Breast epithelium (tissue), 4 donors: Measurements from ENCODE around the gene NDST4. TPM values are rescaled to one million over a fixed set of nuclear protein-coding genes. Genes with fewer than 3 reads are reported as not detected.

Experiments
- DNase-seq, 2 donors: peaks; one replicate each; pipeline ENCODE4 v3.0.0-alpha.2; 2019; ENCODE audit warnings: low spot score in 2 of 2
- H3K27ac ChIP-seq, 2 donors: fragments of 200-600 bp; sonication (generic) in 1 of 2; one replicate each; pipeline ENCODE4 v1.5.1; 2016 to 2019; ENCODE audit warnings: mild to moderate bottlenecking in 1 of 2
- H3K27me3 ChIP-seq, 2 donors: fragments of 200-600 bp; sonication (generic) in 1 of 2; one replicate each; pipeline versions ENCODE4 v1.5.1 to v1.6.0; 2017 to 2019; ENCODE audit warnings: control low read depth in 1 of 2, mild to moderate bottlenecking in 1 of 2
- H3K36me3 ChIP-seq: fragments of 200-600 bp; one replicate; pipeline ENCODE4 v1.5.1; 2019
- H3K4me1 ChIP-seq, 2 donors: fragments of 200-600 bp; sonication (generic); one replicate each; pipeline ENCODE4 v1.5.1; 2016 to 2019; ENCODE audit warnings: control low read depth in 1 of 2
- H3K4me3 ChIP-seq, 3 donors: fragments of 200-600 bp; sonication (generic); 1 replicate in 2 of 3; 2 replicates in 1 of 3; pipeline ENCODE4 v1.5.1; 2016 to 2019; ENCODE audit warnings: mild to moderate bottlenecking in 3 of 3, moderate library complexity in 2 of 3
- H3K9me3 ChIP-seq, 2 donors: fragments of 200-600 bp; sonication (generic) in 1 of 2; one replicate each; pipeline ENCODE4 v1.5.1; 2016 to 2019; ENCODE audit warnings: control low read depth in 1 of 2
- CTCF ChIP-seq, 3 donors: fragments of 450-650 bp; IDR thresholded peaks; one replicate each; pipeline ENCODE4 v1.5.1; 2016 to 2017; ENCODE audit warnings: antibody characterized with exemption in 3 of 3, mild to moderate bottlenecking in 3 of 3, moderate library complexity in 3 of 3
- POLR2A ChIP-seq: fragments of 450-650 bp; IDR thresholded peaks from one replicate; pipeline ENCODE4 v1.6.1; 2016; ENCODE audit warnings: antibody characterized with exemption, mild to moderate bottlenecking, moderate library complexity
- POLR2AphosphoS5 ChIP-seq, 3 donors: sonication (generic); formaldehyde crosslinking; IDR thresholded peaks; one replicate each; pipeline ENCODE4 v1.6.1; 2017; ENCODE audit warnings: antibody characterized with exemption in 3 of 3
- intact Hi-C: fragments of 100-400 bp; cut with DNase I; formaldehyde crosslinking; loops from one replicate; pipeline ENCODE4 v1.15.1; 2023; ENCODE audit warnings: low total_unique reads
- total RNA-seq, 3 donors: library from RNA; depleted of rRNA; stranded (reverse); fragments of >200 nt; gene quantifications; one replicate each; pipeline ENCODE4 v1.1.0, GENCODE V29; 2016

The NDST4 gene
- total RNA-seq, 3 donors from 2014 or later: not detected

- H3K27ac ChIP-seq: no peak overlapping the region
- no peaks in the 10 kb centered on the region for H3K9me3 ChIP-seq
- H3K4me1 ChIP-seq: no peaks in the 10 kb centered on the region
- DNase-seq: no peak
- TF ChIP-seq POLR2AphosphoS5 (IDR thresholded peaks at IDR 0.05) (no peak), CTCF (IDR thresholded peaks at IDR 0.05) (no peak), POLR2A (no peak)
- no peak overlapping the region for H3K4me3 ChIP-seq
- intact Hi-C loops: no loop called here
- H3K36me3 ChIP-seq: no peaks in the 10 kb centered on the region
- no peaks in the 10 kb centered on the region for H3K27me3 ChIP-seq
These were observed 84.6 kb downstream of the NDST4 start for GRCh38 chr4:115028682-115029410.

- H3K27me3 ChIP-seq: no peaks in the 10 kb centered on the region
- H3K36me3 ChIP-seq: no peaks in the 10 kb centered on the region
- TF ChIP-seq POLR2A (no peak), CTCF (IDR thresholded peaks at IDR 0.05) (no peak), POLR2AphosphoS5 (IDR thresholded peaks at IDR 0.05) (no peak)
- intact Hi-C loops: loop anchor here (5.0 kb wide), 1 partner anchor 273 kb away; no protein-coding TSS in a partner anchor
- no peak for DNase-seq
- H3K9me3 ChIP-seq: no peaks in the 10 kb centered on the region
- no peak overlapping the region for H3K4me3 ChIP-seq
- no peaks in the 10 kb centered on the region for H3K4me1 ChIP-seq
- H3K27ac ChIP-seq: no peak overlapping the region
These were observed 113.5 kb downstream of the NDST4 start for GRCh38 chr4:114999880-115000279.

- H3K36me3 ChIP-seq: no peaks in the 10 kb centered on the region
- intact Hi-C loops: no loop called here
- no peak for TF ChIP-seq POLR2AphosphoS5 (IDR thresholded peaks at IDR 0.05)
These were observed 115.1 kb downstream of the NDST4 start for GRCh38 chr4:114998316-114998715.

GRCh38 chr4:114997576-114998247, 115.7 kb downstream of the NDST4 start:
- H3K4me3 ChIP-seq: no peak overlapping the region
- TF ChIP-seq CTCF (IDR thresholded peaks at IDR 0.05): no peak
- no peak for TF ChIP-seq POLR2AphosphoS5 (IDR thresholded peaks at IDR 0.05)
- TF ChIP-seq POLR2A: no peak
- intact Hi-C loops: no loop called here
- H3K9me3 ChIP-seq: no peaks in the 10 kb centered on the region
- H3K27ac ChIP-seq: no peak overlapping the region
- no peaks in the 10 kb centered on the region for H3K36me3 ChIP-seq
- H3K27me3 ChIP-seq: no peaks in the 10 kb centered on the region
- no peaks in the 10 kb centered on the region for H3K4me1 ChIP-seq
- no peak for DNase-seq

More at GRCh38 chr4:114998316-114998715, 115.1 kb downstream of the NDST4 start:
- no peak for DNase-seq
- no peak overlapping the region for H3K4me3 ChIP-seq
- no peaks in the 10 kb centered on the region for H3K27me3 ChIP-seq
- H3K27ac ChIP-seq: no peak overlapping the region
- no peaks in the 10 kb centered on the region for H3K9me3 ChIP-seq
- H3K4me1 ChIP-seq: no peaks in the 10 kb centered on the region

GRCh38 chr4:114986133-114986532, 127.3 kb downstream of the NDST4 start:
- no peaks in the 10 kb centered on the region for H3K27me3 ChIP-seq
- intact Hi-C loops: no loop called here
- H3K4me3 ChIP-seq: no peak overlapping the region
- H3K9me3 ChIP-seq: no peaks in the 10 kb centered on the region
- no peak for TF ChIP-seq POLR2AphosphoS5 (IDR thresholded peaks at IDR 0.05)
- no peak for TF ChIP-seq POLR2A
- no peak for TF ChIP-seq CTCF (IDR thresholded peaks at IDR 0.05)
- no peak for DNase-seq
- H3K4me1 ChIP-seq: no peaks in the 10 kb centered on the region
- no peak overlapping the region for H3K27ac ChIP-seq
- no peaks in the 10 kb centered on the region for H3K36me3 ChIP-seq
